Stimulated activated CD4-positive, alpha-beta T cell treated with anti-CD3 and anti-CD28 coated beads, TNF-alpha, amount 100 ng/mL, for 48 hours (primary cell): ENCODE results near the gene SAXO2.
"Not testable (repeated sequence)": the region's sequence is repeated elsewhere in the genome, so short reads cannot be mapped to it uniquely, and the experiment has no call there.

ENCODE experiments used
- DNase-seq, 3 donors: peaks; one replicate each; pipeline ENCODE4 v3.0.0-alpha.2; 2020; ENCODE audit warnings: low read depth in 3 of 3

The SAXO2 gene

DNA sequence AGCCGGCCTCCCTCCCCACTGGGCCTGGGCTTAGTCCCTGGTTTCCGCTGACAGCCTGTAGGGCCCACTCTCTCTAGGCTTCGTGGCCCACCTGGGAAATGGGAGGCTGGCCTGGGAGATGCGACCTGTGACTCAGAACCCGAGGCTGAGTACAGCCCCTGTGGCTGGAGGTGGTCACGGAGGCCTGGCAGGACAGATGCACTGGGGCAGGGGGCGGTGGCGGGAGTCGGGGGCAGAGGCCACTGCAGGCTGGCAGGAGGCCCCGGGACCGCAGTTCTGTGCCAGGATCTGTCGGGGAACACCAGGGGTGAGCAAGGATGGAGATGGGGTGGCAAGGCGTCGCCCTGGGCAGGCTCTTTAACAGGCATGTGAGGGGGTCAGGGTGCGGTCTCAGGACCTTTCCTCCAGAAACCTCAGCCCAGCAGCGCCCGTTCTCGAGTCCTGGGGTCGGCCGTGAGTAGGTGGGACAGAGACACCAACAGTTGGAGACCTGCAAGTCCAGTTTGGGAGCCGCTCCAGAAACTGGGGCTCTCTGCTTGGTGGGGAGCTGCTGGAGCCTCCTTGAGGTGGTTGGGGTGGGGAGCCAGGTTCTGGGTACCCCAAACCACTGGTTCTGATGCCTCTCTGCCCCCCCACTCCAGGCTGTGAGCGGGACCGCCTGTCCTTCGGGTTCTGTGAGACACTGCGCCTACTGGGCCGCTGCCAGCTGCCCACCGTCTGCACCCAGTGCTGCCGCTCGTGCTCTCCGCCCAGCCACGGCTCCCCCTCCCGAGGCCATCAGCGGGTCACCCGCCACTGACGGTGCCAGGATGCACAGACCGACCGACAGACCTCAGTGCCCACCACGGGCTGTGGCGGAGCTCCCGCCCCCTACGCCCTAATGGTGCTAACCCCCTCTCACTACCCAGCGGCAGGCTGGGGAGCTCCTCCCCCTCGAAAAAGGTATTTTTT lies 71.3 kb downstream of the SAXO2 start:
- DNase-seq = not testable (repeated sequence)
